ENCODE results near the gene CARD16.
"Not testable (repeated sequence)": the region's sequence is repeated elsewhere in the genome, so short reads cannot be mapped to it uniquely, and the experiment has no call there.

Gene CARD16

GRCh38 chr11:105046898-105047579, 1.9 kb upstream of the CARD16 start:
- DNase-seq, result no peak

- no peak for DNase-seq
Observed at GRCh38 chr11:105045676-105046296, 651 bp upstream of the CARD16 start.

DNA sequence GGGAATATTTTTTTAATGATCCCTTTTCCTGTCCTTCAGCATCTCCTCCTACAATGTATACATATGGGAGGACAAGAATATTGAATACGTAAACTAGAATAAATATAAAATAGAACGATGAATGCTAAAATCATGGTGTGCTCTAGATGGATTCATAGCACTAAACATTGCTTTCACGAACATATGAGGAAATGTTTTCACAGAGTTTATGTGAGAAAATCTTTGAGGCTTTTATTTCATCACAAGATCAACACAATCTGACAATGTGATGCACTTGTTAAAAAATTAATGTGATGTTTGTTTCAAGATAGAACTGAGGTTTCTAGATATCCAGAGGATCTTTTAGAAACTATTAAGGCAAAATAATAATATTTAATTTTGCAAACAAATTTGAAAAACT, 3.0 kb downstream of the CARD16 start:
- DNase-seq, result no peak

DNA sequence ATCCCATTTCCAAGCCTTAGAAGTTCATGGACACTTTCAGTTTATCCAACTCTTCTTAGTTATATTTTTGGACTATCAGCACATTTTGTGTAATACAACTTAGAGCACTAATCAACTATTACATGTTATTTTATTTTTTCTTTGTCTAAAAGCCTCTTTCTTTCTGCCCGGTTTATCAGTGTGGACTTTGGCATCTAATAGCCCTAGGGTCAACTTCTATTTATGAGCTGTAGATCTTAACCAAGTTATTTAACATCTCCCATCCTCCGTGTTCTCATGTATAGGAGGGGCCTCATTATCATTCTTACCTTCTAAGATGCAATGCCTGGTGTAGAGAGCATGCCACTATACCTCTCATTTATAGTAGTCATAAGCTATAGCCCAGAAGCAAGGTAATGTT, 4.4 kb downstream of the CARD16 start:
- DNase-seq, result no peak

DNA sequence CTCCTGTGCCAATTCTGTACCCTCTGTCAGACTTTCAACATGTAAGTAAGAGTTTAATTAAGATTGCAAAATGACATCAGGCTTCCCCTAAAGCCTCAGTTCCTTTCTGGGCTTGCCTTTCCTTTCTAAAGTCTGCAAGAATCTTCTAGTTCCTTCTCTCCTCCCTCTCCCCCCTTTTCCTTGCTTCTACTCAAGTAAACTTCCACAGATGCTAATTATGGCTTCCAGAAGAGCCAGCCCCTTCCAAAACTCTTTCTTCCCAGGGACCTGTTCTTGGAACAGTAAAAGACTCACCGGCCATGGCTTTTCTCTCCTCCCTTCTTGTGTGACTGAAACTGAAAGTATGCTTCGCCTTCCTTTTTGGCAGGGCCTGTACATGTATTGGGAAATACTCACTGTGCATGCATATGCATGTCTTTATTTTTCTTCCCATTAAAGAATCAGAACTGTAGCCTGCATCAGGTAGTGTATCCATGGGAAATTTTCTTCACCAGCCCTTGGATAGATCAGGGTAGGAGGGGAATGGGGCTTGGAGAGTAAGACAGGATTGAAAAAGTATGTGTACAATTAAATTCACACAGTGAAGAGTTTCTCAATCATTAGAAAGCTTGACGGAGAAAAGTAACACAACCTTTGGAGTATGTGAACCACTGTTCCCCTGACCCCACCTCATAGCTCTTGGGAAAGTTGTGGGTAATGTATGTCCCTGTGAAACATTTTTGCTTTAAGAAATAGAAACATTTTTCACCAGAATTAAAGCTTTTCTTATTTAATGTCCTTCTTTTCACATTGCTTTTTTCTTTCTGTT, 10.1 kb downstream of the CARD16 start, which contains the start of gene CASP1:
CASP1 (minus strand) TSS at position 332 of the 808 bp plus-strand sequence; CDS start at position 301, 31 bp downstream.
- no peak for DNase-seq

- not testable (repeated sequence) for DNase-seq
Observed at GRCh38 chr11:105034388-105034787, 10.7 kb downstream of the CARD16 start.

- DNase-seq, result no peak
Observed at GRCh38 chr11:105033781-105034180, 11.4 kb downstream of the CARD16 start.

DNA sequence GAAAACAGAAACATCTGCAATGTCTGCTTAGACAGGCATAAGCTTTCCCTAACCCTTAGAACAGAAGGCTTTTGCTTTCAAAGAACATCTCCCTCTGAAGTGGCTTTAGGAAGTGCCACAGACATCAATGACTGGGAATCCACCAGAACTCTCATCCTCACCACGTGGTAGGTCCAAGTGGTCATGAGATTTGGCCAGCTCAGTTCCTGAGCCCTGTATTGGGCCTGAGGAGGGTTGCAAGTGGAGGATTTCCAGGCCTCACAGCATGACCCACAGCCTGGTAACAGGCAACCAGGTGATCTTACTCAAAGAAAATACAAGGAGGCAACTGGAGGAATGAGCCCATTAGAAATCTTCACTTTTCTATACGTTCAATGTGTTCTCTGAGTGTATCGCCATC, 11.8 kb downstream of the CARD16 start:
- DNase-seq, result no peak

GRCh38 chr11:105032495-105032894, 12.6 kb downstream of the CARD16 start:
- no peak for DNase-seq

DNA sequence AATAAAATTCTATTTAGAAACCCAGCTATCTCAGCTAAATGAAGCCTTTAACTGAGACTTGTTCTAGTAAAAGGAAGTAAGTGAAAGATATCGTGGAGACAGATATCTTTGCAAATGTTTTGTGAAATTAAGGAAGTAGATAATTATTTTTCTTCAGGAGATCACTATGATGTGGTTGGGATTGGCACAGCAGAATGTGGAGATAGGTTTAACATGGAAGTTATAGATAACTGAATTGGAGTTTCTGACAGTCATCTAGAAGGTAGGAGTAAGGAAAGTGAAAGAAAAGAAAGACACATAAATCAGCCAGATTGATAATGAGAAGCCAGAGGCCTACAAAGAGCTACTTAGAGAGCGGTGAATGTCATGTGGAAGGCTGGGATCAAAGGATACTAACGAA, 17.5 kb downstream of the CARD16 start:
- no peak for DNase-seq

GRCh38 chr11:105024394-105024793, 20.7 kb downstream of the CARD16 start:
- DNase-seq, result no peak

DNA sequence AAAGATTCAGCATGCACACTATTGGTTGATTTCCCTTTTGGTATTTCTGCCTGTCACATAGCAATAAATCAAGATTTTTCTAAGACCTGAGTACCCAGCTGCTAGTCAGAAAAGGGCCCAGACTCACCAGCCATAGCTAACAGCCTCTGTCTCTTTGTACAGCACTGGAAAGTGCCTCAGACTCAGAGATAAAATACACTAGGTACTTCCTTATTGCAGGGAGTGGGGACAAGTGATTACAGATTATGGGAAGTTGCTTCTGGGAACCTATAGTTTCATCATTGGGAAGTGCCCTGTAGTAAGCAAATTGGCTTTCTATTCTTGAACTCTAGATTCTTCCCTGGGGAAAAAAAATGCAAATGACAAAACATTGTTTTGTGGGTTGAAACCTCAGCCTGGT, 22.1 kb downstream of the CARD16 start, which contains the start of gene CASP5:
CASP5 (minus strand) TSS at position 166 of the 400 bp plus-strand sequence; CDS start at position 134, 32 bp downstream.
- DNase-seq, result no peak

DNA sequence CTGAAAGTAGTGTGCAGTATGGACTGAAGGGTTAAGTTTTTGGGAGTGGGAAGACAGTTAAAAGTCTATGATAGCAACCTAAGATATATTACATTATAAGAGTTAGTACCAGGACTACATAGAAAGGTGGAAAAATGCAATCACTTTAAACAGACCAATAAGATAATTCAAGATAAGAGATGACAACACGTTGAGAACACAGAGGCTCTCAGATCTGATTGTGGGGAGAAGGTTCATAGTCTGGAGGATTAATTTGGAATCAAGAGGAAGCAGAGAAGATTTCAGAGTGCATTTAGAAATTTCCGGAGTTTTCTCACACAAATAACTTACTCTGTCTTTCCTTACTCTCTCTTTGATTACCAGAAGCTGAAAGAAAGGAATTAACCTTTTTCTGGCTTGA, 22.6 kb downstream of the CARD16 start:
- no peak for DNase-seq

- DNase-seq, result no peak
Observed at GRCh38 chr11:105007463-105007862, 37.7 kb downstream of the CARD16 start.

DNA sequence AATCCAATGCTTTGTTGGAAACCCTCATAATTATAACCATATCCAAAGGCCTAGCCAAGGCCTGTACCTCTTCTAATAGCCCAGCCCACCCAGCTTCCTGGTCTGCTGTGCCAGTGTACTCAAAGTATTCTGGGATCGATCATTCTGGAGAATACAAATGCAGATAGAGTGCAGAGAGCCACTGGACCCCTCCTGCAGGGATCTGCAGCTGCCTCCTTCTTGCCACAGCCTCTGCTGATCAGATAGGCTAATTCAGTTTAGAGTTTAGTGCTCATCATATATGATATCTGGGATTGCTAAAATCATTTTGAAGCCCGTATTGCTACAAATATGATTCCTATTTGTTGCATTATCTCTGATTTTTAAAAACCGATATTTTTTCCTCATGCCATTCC, 39.7 kb downstream of the CARD16 start:
- DNase-seq, result no peak

DNA sequence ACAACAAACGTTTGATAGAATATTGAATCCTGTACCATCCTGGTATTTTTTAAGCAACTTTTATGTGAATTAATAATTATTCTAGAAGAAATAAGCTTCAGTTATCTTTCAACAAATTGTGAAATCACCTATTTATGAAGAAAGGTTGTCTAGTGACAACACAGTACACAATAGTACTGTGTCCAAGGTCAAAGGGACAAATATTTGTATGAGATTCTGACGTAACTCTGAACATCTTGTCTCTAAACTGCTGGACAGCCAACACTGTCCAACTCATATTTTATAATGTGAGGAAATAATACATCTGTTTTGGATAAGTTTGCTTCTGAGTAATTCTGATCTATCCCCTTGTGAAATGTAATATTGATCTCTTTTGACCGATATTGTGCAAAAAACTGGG, 41.1 kb downstream of the CARD16 start:
- no peak for DNase-seq

DNA sequence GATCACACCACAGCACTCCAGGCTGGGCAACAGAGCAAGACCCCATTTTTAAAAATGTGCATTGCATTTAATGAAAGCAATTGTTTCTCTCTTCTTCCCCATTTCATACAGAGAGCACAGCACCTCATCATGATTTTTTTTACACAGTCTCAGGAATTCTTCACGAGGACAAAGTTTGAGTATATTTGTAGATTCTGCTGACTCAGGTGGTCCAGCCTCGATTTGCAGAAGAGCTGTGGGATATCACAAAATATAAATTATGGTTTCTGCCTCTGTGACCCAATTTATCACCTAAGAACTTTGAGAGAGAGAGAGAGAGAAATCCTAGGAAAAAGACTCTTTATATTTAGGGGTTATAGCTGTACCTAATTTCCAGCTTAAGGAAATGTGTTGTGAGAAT, 42.0 kb downstream of the CARD16 start:
- DNase-seq, result no peak

DNA sequence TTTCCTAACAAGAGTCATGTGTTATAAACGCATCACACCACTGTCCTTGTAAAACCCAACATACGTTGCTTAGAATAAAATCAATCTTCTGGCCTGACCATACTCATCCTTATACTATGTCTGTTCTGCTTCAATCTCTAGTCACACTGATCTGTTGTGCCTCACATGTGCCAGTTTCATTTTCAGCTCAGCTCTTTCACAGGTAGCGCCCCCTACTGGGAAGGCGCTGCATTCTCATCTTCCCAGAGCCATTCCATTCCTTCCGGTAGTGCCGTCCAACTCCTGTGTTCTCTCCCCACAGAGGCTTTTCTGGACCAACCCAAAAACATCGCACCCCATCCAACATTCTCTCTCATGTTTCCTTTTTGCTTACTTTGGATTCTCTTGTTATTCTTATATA, 44.3 kb downstream of the CARD16 start:
- DNase-seq, result no peak

DNA sequence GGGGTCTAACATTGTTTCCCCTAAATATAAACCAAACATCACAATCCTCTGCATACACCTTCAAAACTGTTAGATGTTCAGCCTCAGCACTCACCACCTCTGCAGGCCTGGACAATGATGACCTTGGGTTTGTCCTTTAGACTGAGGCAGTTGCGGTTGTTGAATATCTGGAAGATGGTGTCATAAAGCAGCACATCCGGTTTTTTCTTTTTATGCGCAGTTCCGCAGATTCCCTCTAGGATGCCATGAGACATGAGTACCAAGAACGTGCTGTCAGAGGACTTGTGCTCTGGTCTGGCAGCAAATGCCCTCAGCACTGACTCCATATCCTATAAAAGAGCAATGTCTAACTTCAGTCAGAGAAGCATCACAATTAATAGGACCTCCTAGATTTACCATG, 45.0 kb downstream of the CARD16 start:
- DNase-seq, result no peak

DNA sequence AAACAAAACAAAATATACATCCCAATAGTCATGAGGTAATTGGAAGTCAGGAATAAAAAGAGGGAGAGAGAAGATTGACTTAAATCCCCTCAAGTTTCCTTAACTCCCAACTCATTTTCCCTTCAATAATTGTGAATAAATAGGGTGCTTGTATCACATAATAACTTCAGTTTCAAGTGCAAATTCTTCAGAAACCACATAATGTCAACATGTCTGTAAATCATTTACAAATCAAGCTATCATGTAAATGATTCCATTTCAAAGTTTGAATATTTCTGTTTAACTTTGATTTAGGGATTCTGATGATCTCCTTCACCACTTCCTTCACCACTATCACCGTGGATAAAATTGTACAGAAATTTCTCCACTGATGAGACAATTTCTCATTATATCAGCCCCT, 45.4 kb downstream of the CARD16 start:
- DNase-seq, result no peak

GRCh38 chr11:104997288-104997687, 47.8 kb downstream of the CARD16 start:
- no peak for DNase-seq

DNA sequence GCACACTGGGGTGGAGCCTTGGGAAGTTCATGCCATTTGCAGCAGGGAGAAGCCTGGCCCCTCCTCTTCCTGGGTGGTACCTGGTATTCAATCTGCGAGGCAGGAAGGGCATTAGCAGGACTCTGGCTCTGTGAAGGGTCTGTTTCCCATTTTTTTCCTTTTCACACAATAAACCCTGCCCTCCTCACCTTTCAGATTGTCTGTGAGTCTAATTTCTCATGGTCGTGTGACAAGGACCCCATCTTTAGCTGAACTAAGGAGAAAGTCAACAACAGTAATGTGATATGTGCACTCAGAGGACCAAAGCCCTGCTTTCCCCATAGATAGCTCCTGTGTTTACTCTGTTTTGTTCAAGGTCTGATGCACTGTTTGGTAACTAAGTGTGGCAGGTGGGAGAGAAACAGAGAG, 50.1 kb downstream of the CARD16 start:
- no peak for DNase-seq

DNA sequence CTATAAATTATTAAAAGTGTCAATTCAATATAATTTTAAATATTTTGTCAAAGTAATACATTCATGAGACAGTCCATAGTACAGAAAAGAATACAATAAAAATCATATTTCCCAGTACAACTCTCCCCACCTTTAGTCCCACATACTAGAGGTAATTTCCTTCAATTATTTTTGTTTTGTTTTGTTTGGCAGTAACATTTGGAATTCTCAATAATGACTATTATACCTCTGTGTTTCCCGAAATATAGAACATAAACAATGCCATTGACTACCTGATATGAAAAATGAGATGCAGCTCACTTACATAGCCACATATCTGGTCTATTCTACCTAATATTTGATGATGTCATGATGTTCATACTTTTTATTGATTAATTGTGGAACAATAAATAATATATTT, 52.4 kb downstream of the CARD16 start:
- no peak for DNase-seq

- no peak for DNase-seq
Observed at GRCh38 chr11:104991994-104992393, 53.1 kb downstream of the CARD16 start.

Measured in activated gamma-delta T cell (primary cell).